AG10803 (cell line): ENCODE measurements around the gene TBL2.
"Not testable (repeated sequence)": the region's sequence is repeated elsewhere in the genome, so short reads cannot be mapped to it uniquely, and the experiment has no call there.

Source experiments
- DNase-seq: peaks from one replicate; pipeline ENCODE4 v3.0.0; 2010; ENCODE audit warnings: low read depth
- H3K4me3 ChIP-seq: 2 replicates; pipeline ENCODE4 v1.5.1; 2011; ENCODE audit warnings: mild to moderate bottlenecking, low read length, control low read depth
- CTCF ChIP-seq: conservative IDR thresholded peaks from 2 replicates; pipeline ENCODE4 v1.5.1; 2011; ENCODE audit warnings: mild to moderate bottlenecking, low read length, control low read depth, inconsistent platforms

Gene TBL2

DNA sequence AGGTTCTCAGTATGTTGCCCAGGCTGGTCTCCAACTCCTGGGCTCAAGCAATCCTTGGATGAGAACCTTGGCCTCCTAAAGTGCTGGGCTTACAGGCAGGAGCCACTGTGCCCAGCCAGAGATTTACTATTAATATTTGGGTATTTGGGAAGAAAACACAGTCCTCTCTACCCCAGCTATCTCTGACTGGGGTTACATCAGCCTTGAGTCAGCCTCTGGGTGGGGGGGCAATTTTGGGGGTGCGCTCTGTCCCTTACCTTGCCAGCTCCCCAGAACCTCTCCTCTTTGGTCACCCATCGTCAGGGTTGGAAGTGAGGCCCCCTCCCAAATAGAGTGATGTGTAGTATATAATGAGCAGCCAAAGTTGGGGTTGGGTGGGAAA lies 44.1 kb upstream of the TBL2 start:
- no peak for DNase-seq
- TF ChIP-seq CTCF, result no peak
- H3K4me3 ChIP-seq, result no peak overlapping the region

GRCh38 chr7:73621168-73622063 lies 43.0 kb upstream of the TBL2 start:
- no peak for TF ChIP-seq CTCF
- DNase-seq, result no peak
- no peak overlapping the region for H3K4me3 ChIP-seq

DNA sequence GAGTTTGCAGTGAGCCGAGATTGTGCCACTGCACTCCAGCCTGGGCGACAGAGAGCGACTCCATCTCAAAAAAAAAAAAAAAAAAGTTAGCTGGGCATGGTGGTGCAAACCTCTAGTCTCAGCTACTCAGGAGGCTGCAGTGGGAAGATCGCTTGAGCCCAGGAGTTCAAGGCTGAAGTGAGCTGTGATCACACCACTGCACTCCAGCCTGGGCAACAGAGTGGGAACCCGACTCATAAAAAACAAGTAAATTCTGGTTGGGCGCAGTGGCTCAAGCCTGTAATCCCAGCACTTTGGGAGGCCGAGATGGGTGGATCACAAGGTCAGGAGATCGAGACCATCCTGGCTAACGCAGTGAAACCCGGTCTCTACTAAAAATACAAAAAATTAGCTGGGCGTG lies 41.0 kb upstream of the TBL2 start:
- DNase-seq, result not testable (repeated sequence)

DNA sequence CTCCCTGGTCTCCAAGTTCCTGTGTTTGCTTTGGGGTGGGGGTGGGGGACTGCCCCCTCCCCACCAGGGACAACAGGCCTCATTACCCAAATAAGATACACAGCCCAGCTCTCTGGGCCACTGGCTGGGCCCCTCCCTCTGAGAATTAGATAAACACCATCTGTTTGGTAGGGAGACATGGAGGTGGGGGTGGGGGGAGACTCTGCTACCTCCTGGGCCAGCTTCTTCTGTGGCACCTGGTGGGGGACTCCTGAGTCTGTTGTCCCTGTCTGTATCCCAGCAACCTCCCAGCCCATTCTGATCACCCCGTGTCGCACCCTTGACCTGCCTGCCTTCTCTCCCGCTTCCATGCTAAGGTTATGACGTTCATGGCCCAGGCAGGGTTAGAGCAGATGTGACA lies 40.2 kb upstream of the TBL2 start:
- DNase-seq, result no peak
- H3K4me3 ChIP-seq, result no peak overlapping the region
- no peak for TF ChIP-seq CTCF

More for the DNA sequence above, 41.0 kb upstream of the TBL2 start:
- H3K4me3 ChIP-seq, result not testable (repeated sequence)

- DNase-seq, result not testable (repeated sequence)
Measured at GRCh38 chr7:73617520-73617919, 39.1 kb upstream of the TBL2 start.

DNA sequence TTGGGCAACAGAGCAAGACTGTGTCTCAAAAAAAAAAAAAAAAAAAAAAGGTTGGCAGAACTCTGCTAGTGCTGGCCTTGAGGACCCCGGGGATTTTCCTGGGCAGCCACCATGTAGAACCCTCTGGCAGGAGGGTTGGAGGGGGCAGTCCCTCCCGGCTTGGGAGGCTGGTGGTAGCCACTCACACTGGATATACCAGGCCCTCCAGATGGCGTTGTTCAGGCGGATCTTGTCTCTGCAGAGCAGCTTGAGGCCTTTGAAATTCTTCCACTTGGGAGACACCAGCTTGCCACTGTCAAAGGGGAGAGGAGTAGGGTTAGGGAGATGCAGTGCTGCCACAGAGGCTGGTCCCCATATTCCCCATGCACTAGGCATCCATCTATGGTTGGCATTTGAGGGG lies 37.5 kb upstream of the TBL2 start:
- DNase-seq, result peak; percentile 26
- H3K4me3 ChIP-seq, result no peak overlapping the region
- peak; percentile 29; the same call in 1 of the 2 replicates for TF ChIP-seq CTCF

More at GRCh38 chr7:73617520-73617919, 39.1 kb upstream of the TBL2 start:
- H3K4me3 ChIP-seq, result not testable (repeated sequence)

DNA sequence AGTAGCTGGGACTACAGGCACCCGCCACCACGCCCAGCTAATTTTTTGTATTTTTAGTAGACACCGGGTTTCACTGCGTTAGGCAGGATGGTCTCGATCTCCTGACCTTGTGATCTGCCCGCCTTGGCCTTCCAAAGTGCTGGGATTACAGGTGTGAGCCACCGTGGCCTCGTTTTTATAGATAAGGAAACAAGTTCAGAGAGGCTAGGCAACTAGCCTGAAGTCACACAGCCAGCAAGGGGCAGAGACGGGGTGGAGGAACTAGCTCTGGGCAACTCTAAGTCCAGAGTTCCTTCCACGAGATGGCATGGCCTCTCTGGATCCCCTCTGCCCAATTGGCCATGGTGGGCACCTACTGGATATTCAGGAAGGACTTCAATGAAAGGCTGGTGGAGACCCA lies 36.6 kb upstream of the TBL2 start:
- not testable (repeated sequence) for DNase-seq, H3K4me3 ChIP-seq

GRCh38 chr7:73613954-73614735 lies 35.8 kb upstream of the TBL2 start:
- no peak for TF ChIP-seq CTCF
- no peak for DNase-seq
- H3K4me3 ChIP-seq, result no peak overlapping the region
